Measurements from ENCODE around the gene GREB1L.

DNA sequence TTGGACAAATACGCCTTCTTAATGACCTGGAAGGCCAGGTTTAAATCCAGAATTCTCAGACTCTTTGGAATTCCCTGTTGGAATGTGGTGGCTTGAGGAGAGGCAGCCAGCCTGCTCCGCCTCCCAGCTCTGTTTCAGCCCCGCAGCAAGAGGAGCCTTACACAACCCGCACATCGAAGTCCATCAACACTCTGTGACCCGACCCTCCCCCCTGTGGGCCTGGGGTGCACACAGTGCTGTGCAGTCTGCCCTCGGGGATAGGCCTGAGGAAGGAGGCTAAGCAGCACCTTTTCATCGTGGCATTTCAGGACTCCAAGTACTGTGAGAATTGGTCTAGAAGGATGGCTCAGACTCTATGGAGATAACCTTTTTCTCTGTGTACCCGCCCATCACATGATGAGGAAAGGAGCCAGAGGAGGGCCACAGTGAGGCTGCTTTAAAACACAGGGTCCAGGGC lies 73.7 kb downstream of the GREB1L start:
- TF ChIP-seq CTCF (conservative IDR thresholded peaks at IDR 0.05 in 1 of 2, IDR thresholded peaks at IDR 0.05 in 1 of 2; ENCODE audit: extremely low read depth in 1 of 2, insufficient read depth in 1 of 2, low read depth in 1 of 2, low read length in 2 of 2): no peak
- no peak for TF ChIP-seq EZH2 (IDR thresholded peaks at IDR 0.05; ENCODE audit: borderline replicate concordance, low read length)

Measured in mammary epithelial cell (primary cell).